GM23338 (cell line): ENCODE data around the gene XPR1. TPM values are rescaled to one million over a fixed set of nuclear protein-coding genes. Genes with fewer than 3 reads are reported as not detected.
A peak's percentile ranks its signal among the peaks of the same experiment; 100 is the strongest.

Source experiments
- ATAC-seq: fragments of 200-7000 bp; cut with Tn5 transposase; 3 replicates; pipeline ENCODE4 v1.9.1; 2020
- DNase-seq: peaks from one replicate; pipeline ENCODE4 v3.0.0-alpha.2; 2015; ENCODE audit warnings: low spot score
- H2AFZ ChIP-seq: fragments of 200-600 bp; sonication (generic); 2 replicates; pipeline ENCODE4 v1.8.0; 2016; ENCODE audit warnings: antibody characterized with exemption, mild to moderate bottlenecking, moderate library complexity
- H3F3A ChIP-seq: fragments of 200-600 bp; sonication (generic); replicated peaks from 2 replicates; pipeline ENCODE4 v1.8.0; 2017; ENCODE audit warnings: antibody characterized with exemption, mixed run types, low read depth
- H3K27ac ChIP-seq: fragments of 200-600 bp; sonication (generic); 2 replicates; pipeline ENCODE4 v1.6.1; 2016; ENCODE audit warnings: low read depth
- H3K27me3 ChIP-seq: fragments of 200-600 bp; sonication (generic); 2 replicates; pipeline ENCODE4 v1.8.0; 2016; ENCODE audit warnings: mild to moderate bottlenecking, mixed run types, moderate library complexity; ENCODE audit not compliant: insufficient read depth
- H3K36me3 ChIP-seq: fragments of 200-600 bp; sonication (generic); 2 replicates; pipeline ENCODE4 v1.8.0; 2016; ENCODE audit warnings: mild to moderate bottlenecking; ENCODE audit not compliant: insufficient read depth
- H3K4me1 ChIP-seq: fragments of 200-600 bp; sonication (generic); 2 replicates; pipeline ENCODE4 v1.8.0; 2016; ENCODE audit warnings: mild to moderate bottlenecking, moderate library complexity; ENCODE audit not compliant: insufficient read depth
- H3K4me2 ChIP-seq: fragments of 200-600 bp; sonication (generic); 2 replicates; pipeline ENCODE4 v1.7.1; 2017; ENCODE audit warnings: mixed run types
- H3K4me3 ChIP-seq: fragments of 200-600 bp; sonication (generic); 2 replicates; pipeline ENCODE4 v1.6.1; 2016; ENCODE audit warnings: mixed run types
- H3K79me2 ChIP-seq: fragments of 200-600 bp; sonication (generic); replicated peaks from 2 replicates; pipeline ENCODE4 v1.8.0; 2017; ENCODE audit warnings: mild to moderate bottlenecking; ENCODE audit not compliant: insufficient read depth
- H3K9me2 ChIP-seq: fragments of 200-600 bp; sonication (generic); 2 replicates; pipeline ENCODE4 v1.8.0; 2017; ENCODE audit not compliant: insufficient read depth
- H4K20me1 ChIP-seq: fragments of 200-600 bp; sonication (generic); replicated peaks from 2 replicates; pipeline ENCODE4 v1.8.0; 2017; ENCODE audit warnings: mild to moderate bottlenecking; ENCODE audit not compliant: insufficient read depth
- H3K27ac Mint-ChIP-seq: 2 replicates; pipeline ENCODE4 v1.8.0; 2020; ENCODE audit warnings: inconsistent platforms, mild to moderate bottlenecking, moderate library complexity, mixed read lengths
- H3K27me3 Mint-ChIP-seq: 3 replicates; pipeline ENCODE4 v1.8.0; 2022; ENCODE audit warnings: low read depth, mild to moderate bottlenecking, moderate library complexity, mixed read lengths, inconsistent platforms; ENCODE audit not compliant: insufficient read depth, poor library complexity
- H3K36me3 Mint-ChIP-seq: 3 replicates; pipeline ENCODE4 v1.8.0; 2021; ENCODE audit warnings: low read depth, mild to moderate bottlenecking, inconsistent platforms, moderate library complexity, mixed read lengths
- H3K4me1 Mint-ChIP-seq: 3 replicates; pipeline ENCODE4 v1.8.0; 2020; ENCODE audit warnings: mild to moderate bottlenecking, inconsistent platforms, mixed read lengths
- H3K4me3 Mint-ChIP-seq: 3 replicates; pipeline ENCODE4 v1.8.0; 2021; ENCODE audit warnings: moderate library complexity, mild to moderate bottlenecking, inconsistent platforms, mixed read lengths
- H3K9me3 Mint-ChIP-seq: 3 replicates; pipeline ENCODE4 v1.8.0; 2020; ENCODE audit warnings: moderate library complexity, mild to moderate bottlenecking, inconsistent platforms, mixed read lengths
- CREB1 ChIP-seq: fragments of 250-450 bp; sonication (Bioruptor Pico); IDR thresholded peaks from 2 replicates; pipeline ENCODE4 v1.5.0; 2020; ENCODE audit warnings: low read depth, mild to moderate bottlenecking, moderate library complexity
- EZH2 ChIP-seq: fragments of 200-600 bp; sonication (generic); IDR thresholded peaks from one replicate; pipeline ENCODE4 v1.8.0; 2017; ENCODE audit warnings: antibody characterized with exemption, mild to moderate bottlenecking, low read depth; ENCODE audit not compliant: unreplicated experiment
- JUNB ChIP-seq: IDR thresholded peaks from one replicate; pipeline ENCODE4 v1.6.1; 2016; ENCODE audit warnings: antibody characterized with exemption; ENCODE audit not compliant: unreplicated experiment
- NANOG ChIP-seq: IDR thresholded peaks from 2 replicates; pipeline ENCODE4 v1.6.1; 2016; ENCODE audit warnings: antibody characterized with exemption, borderline replicate concordance
- POLR2AphosphoS5 ChIP-seq: IDR thresholded peaks from 2 replicates; pipeline ENCODE4 v1.6.1; 2016; ENCODE audit warnings: antibody characterized with exemption, low read depth
- ZNF114 ChIP-seq: fragments of 250-450 bp; sonication (Bioruptor Pico); IDR thresholded peaks from 2 replicates; pipeline ENCODE4 v1.5.0; 2020; ENCODE audit warnings: mild to moderate bottlenecking, moderate library complexity
- polyA plus RNA-seq: library from polyadenylated mRNA; unstranded; fragments of >200 nt; fragmentation: Nextera tagmentation; extraction: Ambion mirVana; gene quantifications from 2 replicates; pipeline ENCODE4 v1.2.1, GENCODE V29; 2016
- total RNA-seq: library from RNA; depleted of rRNA; stranded (reverse); fragments of >200 nt; shearing (Covaris generic); gene quantifications from 2 replicates; pipeline ENCODE4 v1.2.3, GENCODE V29; 2014
- TF ChIP-seq, protein P1 (sequence below): IDR thresholded peaks from one replicate; pipeline ENCODE4 v1.6.1; 2018; ENCODE audit warnings: antibody characterized with exemption; ENCODE audit not compliant: unreplicated experiment
- TF ChIP-seq, protein P2 (sequence below): fragments of 250-450 bp; sonication (Bioruptor Pico); IDR thresholded peaks from 2 replicates; pipeline ENCODE4 v1.5.0; 2020; ENCODE audit warnings: mild to moderate bottlenecking, moderate library complexity
- TF ChIP-seq, protein P3 (sequence below): IDR thresholded peaks from 2 replicates; pipeline ENCODE4 v1.6.1; 2016; ENCODE audit warnings: antibody characterized with exemption

XPR1 gene
- total and polyA plus RNA-seq, 2 experiments from 2014 or later, result 9.3 to 38.1 TPM

DNA sequence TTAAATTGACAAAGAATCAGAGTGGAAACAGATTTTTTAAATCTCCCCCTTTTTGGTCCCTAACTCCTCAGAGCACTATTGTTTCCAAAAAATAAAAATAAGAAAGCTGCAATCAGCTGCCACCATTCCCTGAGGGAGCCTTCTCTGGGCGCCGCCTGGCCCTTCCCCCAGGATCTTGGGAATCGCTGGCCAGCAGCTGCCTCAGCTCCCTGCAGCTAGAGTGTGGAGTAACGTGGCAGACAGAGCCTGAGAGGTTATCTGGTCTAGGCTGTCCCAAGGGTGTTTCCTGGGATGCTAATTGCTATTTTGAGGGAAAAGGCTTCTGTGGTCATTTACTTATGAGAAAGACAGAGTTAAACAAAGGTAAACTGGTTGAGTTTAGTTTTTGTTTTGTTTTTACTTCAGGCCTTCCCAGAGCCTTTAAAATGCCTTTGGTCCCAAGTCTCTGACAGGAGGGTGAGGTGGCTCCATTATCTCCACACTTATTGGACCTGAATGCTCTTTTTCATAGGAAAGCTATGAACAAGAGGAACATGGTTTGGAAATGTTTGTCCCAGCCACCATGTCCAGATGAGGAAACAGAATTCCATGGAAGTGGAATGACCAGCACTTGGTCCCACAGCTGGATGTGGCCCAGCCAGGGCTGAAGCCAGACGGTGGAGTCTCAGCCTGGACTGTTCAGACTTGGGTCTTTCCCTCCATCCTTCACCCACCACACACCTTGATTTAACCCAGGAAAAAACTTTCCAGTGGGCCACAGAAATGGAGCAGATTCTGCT, 266.8 kb downstream of the XPR1 start (continued):
- TF ChIP-seq, protein P1, sequence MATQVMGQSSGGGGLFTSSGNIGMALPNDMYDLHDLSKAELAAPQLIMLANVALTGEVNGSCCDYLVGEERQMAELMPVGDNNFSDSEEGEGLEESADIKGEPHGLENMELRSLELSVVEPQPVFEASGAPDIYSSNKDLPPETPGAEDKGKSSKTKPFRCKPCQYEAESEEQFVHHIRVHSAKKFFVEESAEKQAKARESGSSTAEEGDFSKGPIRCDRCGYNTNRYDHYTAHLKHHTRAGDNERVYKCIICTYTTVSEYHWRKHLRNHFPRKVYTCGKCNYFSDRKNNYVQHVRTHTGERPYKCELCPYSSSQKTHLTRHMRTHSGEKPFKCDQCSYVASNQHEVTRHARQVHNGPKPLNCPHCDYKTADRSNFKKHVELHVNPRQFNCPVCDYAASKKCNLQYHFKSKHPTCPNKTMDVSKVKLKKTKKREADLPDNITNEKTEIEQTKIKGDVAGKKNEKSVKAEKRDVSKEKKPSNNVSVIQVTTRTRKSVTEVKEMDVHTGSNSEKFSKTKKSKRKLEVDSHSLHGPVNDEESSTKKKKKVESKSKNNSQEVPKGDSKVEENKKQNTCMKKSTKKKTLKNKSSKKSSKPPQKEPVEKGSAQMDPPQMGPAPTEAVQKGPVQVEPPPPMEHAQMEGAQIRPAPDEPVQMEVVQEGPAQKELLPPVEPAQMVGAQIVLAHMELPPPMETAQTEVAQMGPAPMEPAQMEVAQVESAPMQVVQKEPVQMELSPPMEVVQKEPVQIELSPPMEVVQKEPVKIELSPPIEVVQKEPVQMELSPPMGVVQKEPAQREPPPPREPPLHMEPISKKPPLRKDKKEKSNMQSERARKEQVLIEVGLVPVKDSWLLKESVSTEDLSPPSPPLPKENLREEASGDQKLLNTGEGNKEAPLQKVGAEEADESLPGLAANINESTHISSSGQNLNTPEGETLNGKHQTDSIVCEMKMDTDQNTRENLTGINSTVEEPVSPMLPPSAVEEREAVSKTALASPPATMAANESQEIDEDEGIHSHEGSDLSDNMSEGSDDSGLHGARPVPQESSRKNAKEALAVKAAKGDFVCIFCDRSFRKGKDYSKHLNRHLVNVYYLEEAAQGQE, result no peak

DNA sequence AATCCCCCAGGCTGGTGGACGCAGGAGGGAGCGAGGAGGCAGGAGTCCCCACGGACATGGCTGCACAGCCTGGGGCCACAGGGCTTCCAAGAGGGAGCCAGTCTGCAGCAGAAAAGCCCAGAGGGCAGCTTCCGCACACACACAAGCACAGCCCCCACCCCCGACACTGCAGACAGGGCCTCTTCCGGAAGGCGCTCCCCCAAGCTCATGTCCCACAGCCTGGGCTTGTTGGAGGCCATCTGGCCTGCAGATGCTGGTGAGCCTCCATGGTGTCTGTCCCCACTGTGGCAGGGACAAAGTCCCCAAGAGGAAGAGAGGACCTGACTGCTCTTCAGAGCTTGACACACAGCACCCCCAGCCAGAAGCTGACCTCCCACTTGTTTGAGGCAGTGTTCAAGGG, 267.4 kb downstream of the XPR1 start:
- H2AFZ ChIP-seq, result no peak overlapping the region
- no peak overlapping the region for H3K27ac ChIP-seq
- Mint-ChIP-seq H3K36me3 (no peaks in the 10 kb centered on the region; the same call in 2 of the 3 replicates), H3K9me3 (no peaks in the 10 kb centered on the region; the same call in 2 of the 3 replicates), H3K27me3 (peaks cover 7% of the 10 kb centered on the region), H3K4me3 (no peak overlapping the region), H3K4me1 (peaks cover 23% of the 10 kb centered on the region), H3K27ac (no peak overlapping the region)
- H3K9me2 ChIP-seq, result peaks cover 9% of the 10 kb centered on the region
- DNase-seq (no peak), ATAC-seq (peak; percentile 23; the same call in 2 of the 3 replicates)
- no peak overlapping the region for H3K4me3 ChIP-seq
- 0 out of 2 replicates have a peak overlapping the region, but pooled peaks have one; percentile 45 for H3K4me2 ChIP-seq
- H3K79me2 ChIP-seq, result no peaks in the 10 kb centered on the region
- H3K27me3 ChIP-seq, result no peaks in the 10 kb centered on the region
- H3K4me1 ChIP-seq, result peaks cover 14% of the 10 kb centered on the region
- H3F3A ChIP-seq, result no peaks in the 10 kb centered on the region
- H4K20me1 ChIP-seq, result no peaks in the 10 kb centered on the region
- H3K36me3 ChIP-seq, result no peaks in the 10 kb centered on the region
- no peak for TF ChIP-seq EZH2
- TF ChIP-seq CREB1, result no peak
- TF ChIP-seq, protein P2, sequence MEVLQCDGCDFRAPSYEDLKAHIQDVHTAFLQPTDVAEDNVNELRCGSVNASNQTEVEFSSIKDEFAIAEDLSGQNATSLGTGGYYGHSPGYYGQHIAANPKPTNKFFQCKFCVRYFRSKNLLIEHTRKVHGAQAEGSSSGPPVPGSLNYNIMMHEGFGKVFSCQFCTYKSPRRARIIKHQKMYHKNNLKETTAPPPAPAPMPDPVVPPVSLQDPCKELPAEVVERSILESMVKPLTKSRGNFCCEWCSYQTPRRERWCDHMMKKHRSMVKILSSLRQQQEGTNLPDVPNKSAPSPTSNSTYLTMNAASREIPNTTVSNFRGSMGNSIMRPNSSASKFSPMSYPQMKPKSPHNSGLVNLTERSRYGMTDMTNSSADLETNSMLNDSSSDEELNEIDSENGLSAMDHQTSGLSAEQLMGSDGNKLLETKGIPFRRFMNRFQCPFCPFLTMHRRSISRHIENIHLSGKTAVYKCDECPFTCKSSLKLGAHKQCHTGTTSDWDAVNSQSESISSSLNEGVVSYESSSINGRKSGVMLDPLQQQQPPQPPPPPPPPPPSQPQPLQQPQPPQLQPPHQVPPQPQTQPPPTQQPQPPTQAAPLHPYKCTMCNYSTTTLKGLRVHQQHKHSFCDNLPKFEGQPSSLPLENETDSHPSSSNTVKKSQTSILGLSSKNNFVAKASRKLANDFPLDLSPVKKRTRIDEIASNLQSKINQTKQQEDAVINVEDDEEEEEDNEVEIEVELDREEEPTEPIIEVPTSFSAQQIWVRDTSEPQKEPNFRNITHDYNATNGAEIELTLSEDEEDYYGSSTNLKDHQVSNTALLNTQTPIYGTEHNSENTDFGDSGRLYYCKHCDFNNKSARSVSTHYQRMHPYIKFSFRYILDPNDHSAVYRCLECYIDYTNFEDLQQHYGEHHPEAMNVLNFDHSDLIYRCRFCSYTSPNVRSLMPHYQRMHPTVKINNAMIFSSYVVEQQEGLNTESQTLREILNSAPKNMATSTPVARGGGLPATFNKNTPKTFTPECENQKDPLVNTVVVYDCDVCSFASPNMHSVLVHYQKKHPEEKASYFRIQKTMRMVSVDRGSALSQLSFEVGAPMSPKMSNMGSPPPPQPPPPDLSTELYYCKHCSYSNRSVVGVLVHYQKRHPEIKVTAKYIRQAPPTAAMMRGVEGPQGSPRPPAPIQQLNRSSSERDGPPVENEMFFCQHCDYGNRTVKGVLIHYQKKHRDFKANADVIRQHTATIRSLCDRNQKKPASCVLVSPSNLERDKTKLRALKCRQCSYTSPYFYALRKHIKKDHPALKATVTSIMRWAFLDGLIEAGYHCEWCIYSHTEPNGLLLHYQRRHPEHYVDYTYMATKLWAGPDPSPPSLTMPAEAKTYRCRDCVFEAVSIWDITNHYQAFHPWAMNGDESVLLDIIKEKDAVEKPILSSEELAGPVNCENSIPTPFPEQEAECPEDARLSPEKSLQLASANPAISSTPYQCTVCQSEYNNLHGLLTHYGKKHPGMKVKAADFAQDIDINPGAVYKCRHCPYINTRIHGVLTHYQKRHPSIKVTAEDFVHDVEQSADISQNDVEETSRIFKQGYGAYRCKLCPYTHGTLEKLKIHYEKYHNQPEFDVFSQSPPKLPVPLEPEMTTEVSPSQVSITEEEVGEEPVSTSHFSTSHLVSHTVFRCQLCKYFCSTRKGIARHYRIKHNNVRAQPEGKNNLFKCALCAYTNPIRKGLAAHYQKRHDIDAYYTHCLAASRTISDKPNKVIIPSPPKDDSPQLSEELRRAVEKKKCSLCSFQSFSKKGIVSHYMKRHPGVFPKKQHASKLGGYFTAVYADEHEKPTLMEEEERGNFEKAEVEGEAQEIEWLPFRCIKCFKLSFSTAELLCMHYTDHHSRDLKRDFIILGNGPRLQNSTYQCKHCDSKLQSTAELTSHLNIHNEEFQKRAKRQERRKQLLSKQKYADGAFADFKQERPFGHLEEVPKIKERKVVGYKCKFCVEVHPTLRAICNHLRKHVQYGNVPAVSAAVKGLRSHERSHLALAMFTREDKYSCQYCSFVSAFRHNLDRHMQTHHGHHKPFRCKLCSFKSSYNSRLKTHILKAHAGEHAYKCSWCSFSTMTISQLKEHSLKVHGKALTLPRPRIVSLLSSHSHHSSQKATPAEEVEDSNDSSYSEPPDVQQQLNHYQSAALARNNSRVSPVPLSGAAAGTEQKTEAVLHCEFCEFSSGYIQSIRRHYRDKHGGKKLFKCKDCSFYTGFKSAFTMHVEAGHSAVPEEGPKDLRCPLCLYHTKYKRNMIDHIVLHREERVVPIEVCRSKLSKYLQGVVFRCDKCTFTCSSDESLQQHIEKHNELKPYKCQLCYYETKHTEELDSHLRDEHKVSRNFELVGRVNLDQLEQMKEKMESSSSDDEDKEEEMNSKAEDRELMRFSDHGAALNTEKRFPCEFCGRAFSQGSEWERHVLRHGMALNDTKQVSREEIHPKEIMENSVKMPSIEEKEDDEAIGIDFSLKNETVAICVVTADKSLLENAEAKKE (CRISPR knock-in tag), result no peak
- no peak for TF ChIP-seq POLR2AphosphoS5
- no peak for TF ChIP-seq NANOG
- TF ChIP-seq, protein P1, result no peak
- TF ChIP-seq, protein P3, sequence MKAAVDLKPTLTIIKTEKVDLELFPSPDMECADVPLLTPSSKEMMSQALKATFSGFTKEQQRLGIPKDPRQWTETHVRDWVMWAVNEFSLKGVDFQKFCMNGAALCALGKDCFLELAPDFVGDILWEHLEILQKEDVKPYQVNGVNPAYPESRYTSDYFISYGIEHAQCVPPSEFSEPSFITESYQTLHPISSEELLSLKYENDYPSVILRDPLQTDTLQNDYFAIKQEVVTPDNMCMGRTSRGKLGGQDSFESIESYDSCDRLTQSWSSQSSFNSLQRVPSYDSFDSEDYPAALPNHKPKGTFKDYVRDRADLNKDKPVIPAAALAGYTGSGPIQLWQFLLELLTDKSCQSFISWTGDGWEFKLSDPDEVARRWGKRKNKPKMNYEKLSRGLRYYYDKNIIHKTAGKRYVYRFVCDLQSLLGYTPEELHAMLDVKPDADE, result no peak
- no peak for TF ChIP-seq ZNF114 (CRISPR knock-in tag)
- no peak for TF ChIP-seq JUNB
